VCaP (cell line): ENCODE measurements around the gene SIK1.
"Not testable (repeated sequence)": the region's sequence is repeated elsewhere in the genome, so short reads cannot be mapped to it uniquely, and the experiment has no call there.

Source experiments
- H3K27ac ChIP-seq: fragments of 450-650 bp; 2 replicates; pipeline ENCODE4 v1.5.1; 2017

The SIK1 gene

GRCh38 chr21:43440835-43441727, 14.2 kb upstream of the SIK1 start:
- not testable (repeated sequence) for H3K27ac ChIP-seq

- not testable (repeated sequence) for H3K27ac ChIP-seq
Measured at GRCh38 chr21:43439316-43440075, 12.6 kb upstream of the SIK1 start.

GRCh38 chr21:43436272-43436671, 9.3 kb upstream of the SIK1 start:
- H3K27ac ChIP-seq: not testable (repeated sequence)

GRCh38 chr21:43433340-43434136, 6.6 kb upstream of the SIK1 start:
- H3K27ac ChIP-seq: not testable (repeated sequence)

- H3K27ac ChIP-seq: not testable (repeated sequence)
Measured at GRCh38 chr21:43430830-43431416, 4.0 kb upstream of the SIK1 start.

- H3K27ac ChIP-seq: not testable (repeated sequence)
Measured at GRCh38 chr21:43428964-43429363, 2.0 kb upstream of the SIK1 start.

- H3K27ac ChIP-seq: not testable (repeated sequence)
Measured at GRCh38 chr21:43427242-43427559, 270 bp upstream of the SIK1 start.

GRCh38 chr21:43426004-43426403, 927 bp downstream of the SIK1 start:
- not testable (repeated sequence) for H3K27ac ChIP-seq

GRCh38 chr21:43419475-43419874, 7.5 kb downstream of the SIK1 start:
- not testable (repeated sequence) for H3K27ac ChIP-seq

GRCh38 chr21:43414576-43414975, 12.4 kb downstream of the SIK1 start:
- H3K27ac ChIP-seq: not testable (repeated sequence)

GRCh38 chr21:43412020-43412788, 14.7 kb downstream of the SIK1 start:
- not testable (repeated sequence) for H3K27ac ChIP-seq

GRCh38 chr21:43410456-43411068, 16.4 kb downstream of the SIK1 start:
- not testable (repeated sequence) for H3K27ac ChIP-seq

- not testable (repeated sequence) for H3K27ac ChIP-seq
Measured at GRCh38 chr21:43407139-43407538, 19.8 kb downstream of the SIK1 start.

- H3K27ac ChIP-seq: not testable (repeated sequence)
Measured at GRCh38 chr21:43404450-43404849, 22.5 kb downstream of the SIK1 start.

GRCh38 chr21:43403651-43404430, 23.1 kb downstream of the SIK1 start:
- not testable (repeated sequence) for H3K27ac ChIP-seq

- not testable (repeated sequence) for H3K27ac ChIP-seq
Measured at GRCh38 chr21:43401125-43401524, 25.8 kb downstream of the SIK1 start.

GRCh38 chr21:43399595-43400015, 27.3 kb downstream of the SIK1 start:
- H3K27ac ChIP-seq: not testable (repeated sequence)

GRCh38 chr21:43399136-43399535, 27.8 kb downstream of the SIK1 start:
- H3K27ac ChIP-seq: not testable (repeated sequence)

- H3K27ac ChIP-seq: not testable (repeated sequence)
Measured at GRCh38 chr21:43398533-43398932, 28.4 kb downstream of the SIK1 start.

GRCh38 chr21:43398000-43398399, 28.9 kb downstream of the SIK1 start:
- not testable (repeated sequence) for H3K27ac ChIP-seq
